PC-3 (cell line): ENCODE measurements around the gene RUFY1. TPM values are rescaled to one million over a fixed set of nuclear protein-coding genes. Genes with fewer than 3 reads are reported as not detected.

Experiments
- ATAC-seq: fragments of 200-7000 bp; cut with Tn5 transposase; 2 replicates; pipeline ENCODE4 v1.9.1; 2020; ENCODE audit warnings: mild to moderate bottlenecking, moderate library complexity
- BruUV-seq: library from RNA; stranded (reverse); fragments of 400-500 nt; replicated peaks from 2 replicates; lab custom pipeline; 2021; lab: Mats Ljungman, UMichigan
- CTCF ChIA-PET: fragments of 300-600 bp; sonication (Branson Sonifier 250); formaldehyde crosslinking; loops from one replicate; lab custom pipeline; 2022; ENCODE audit warnings: antibody characterized with exemption; lab: Charles Lee
- POLR2A ChIA-PET: fragments of 300-600 bp; sonication (Branson Sonifier 250); formaldehyde crosslinking; loops from one replicate; lab custom pipeline; 2022; ENCODE audit warnings: antibody characterized with exemption; ENCODE audit not compliant: unreplicated experiment; lab: Charles Lee
- DNase-seq: peaks from one replicate; pipeline ENCODE4 v3.0.0-alpha.2; 2015
- H2AFZ ChIP-seq: fragments of 300-600 bp; sonication (generic); 2 replicates; pipeline ENCODE4 v1.6.0; 2016; ENCODE audit warnings: antibody characterized with exemption, low read length
- H3F3A ChIP-seq: fragments of 300-600 bp; sonication (generic); one replicate; pipeline ENCODE4 v1.6.0; 2017; ENCODE audit warnings: antibody characterized with exemption, low read length, control low read depth, mild to moderate bottlenecking; ENCODE audit not compliant: unreplicated experiment
- H3K27ac ChIP-seq: fragments of 300-600 bp; sonication (generic); 2 replicates; pipeline ENCODE4 v1.5.1; 2016; ENCODE audit warnings: mild to moderate bottlenecking, low read length
- H3K27me3 ChIP-seq: fragments of 300-600 bp; sonication (generic); 2 replicates; pipeline ENCODE4 v1.6.1; 2016; ENCODE audit warnings: low read length, mixed read lengths
- H3K36me3 ChIP-seq: fragments of 300-600 bp; sonication (generic); 2 replicates; pipeline ENCODE4 v1.6.1; 2016; ENCODE audit warnings: low read depth, mixed run types, low read length, mixed read lengths
- H3K4me1 ChIP-seq: fragments of 300-600 bp; sonication (generic); 2 replicates; pipeline ENCODE4 v1.5.1; 2016; ENCODE audit warnings: low read length; ENCODE audit not compliant: insufficient read depth
- H3K4me2 ChIP-seq: fragments of 300-600 bp; sonication (generic); 2 replicates; pipeline ENCODE4 v1.6.0; 2016; ENCODE audit warnings: low read length
- H3K4me3 ChIP-seq: fragments of 300-600 bp; sonication (generic); 2 replicates; pipeline ENCODE4 v1.5.1; 2016; ENCODE audit warnings: mild to moderate bottlenecking, low read length, mixed read lengths
- H3K79me2 ChIP-seq: fragments of 300-600 bp; sonication (generic); 2 replicates; pipeline ENCODE4 v1.6.1; 2017; ENCODE audit warnings: low read length, mixed read lengths
- H3K9ac ChIP-seq: fragments of 300-600 bp; sonication (generic); 2 replicates; pipeline ENCODE4 v1.6.0; 2016; ENCODE audit warnings: mild to moderate bottlenecking, low read length
- H3K9me2 ChIP-seq: fragments of 300-600 bp; sonication (generic); replicated peaks from 2 replicates; pipeline ENCODE4 v1.6.1; 2016; ENCODE audit warnings: mixed run types, low read length, mixed read lengths
- H3K9me3 ChIP-seq: fragments of 300-600 bp; sonication (generic); 2 replicates; pipeline ENCODE4 v1.6.1; 2016; ENCODE audit warnings: low read length, mixed read lengths
- H4K20me1 ChIP-seq: fragments of 300-600 bp; sonication (generic); 2 replicates; pipeline ENCODE4 v1.6.1; 2016; ENCODE audit warnings: low read length, mixed read lengths
- CTCF ChIP-seq: fragments of 300-600 bp; sonication (generic); conservative IDR thresholded peaks from 2 replicates; pipeline ENCODE4 v1.5.1; 2017; ENCODE audit warnings: antibody characterized with exemption, low read depth, mild to moderate bottlenecking, low read length
- EZH2 ChIP-seq: fragments of 300-600 bp; sonication (generic); IDR thresholded peaks from one replicate; pipeline ENCODE4 v1.6.1; 2017; ENCODE audit warnings: antibody characterized with exemption, mild to moderate bottlenecking, low read length; ENCODE audit not compliant: unreplicated experiment
- EZH2phosphoT487 ChIP-seq: fragments of 300-600 bp; sonication (generic); IDR thresholded peaks from 2 replicates; pipeline ENCODE4 v1.6.1; 2018; ENCODE audit warnings: mild to moderate bottlenecking, antibody characterized with exemption, low read length, borderline replicate concordance
- intact Hi-C: fragments of 100-400 bp; cut with micrococcal nuclease; formaldehyde crosslinking; loops from 2 replicates; pipeline ENCODE4 v1.9.0; 2023
- total RNA-seq: library from RNA; depleted of rRNA; stranded (reverse); fragments of >200 nt; gene quantifications from 2 replicates; pipeline ENCODE4 v1.2.3, GENCODE V29; 2014

RUFY1 gene
- total RNA-seq, 1 experiment from 2014 or later, result 27.1 TPM

DNA sequence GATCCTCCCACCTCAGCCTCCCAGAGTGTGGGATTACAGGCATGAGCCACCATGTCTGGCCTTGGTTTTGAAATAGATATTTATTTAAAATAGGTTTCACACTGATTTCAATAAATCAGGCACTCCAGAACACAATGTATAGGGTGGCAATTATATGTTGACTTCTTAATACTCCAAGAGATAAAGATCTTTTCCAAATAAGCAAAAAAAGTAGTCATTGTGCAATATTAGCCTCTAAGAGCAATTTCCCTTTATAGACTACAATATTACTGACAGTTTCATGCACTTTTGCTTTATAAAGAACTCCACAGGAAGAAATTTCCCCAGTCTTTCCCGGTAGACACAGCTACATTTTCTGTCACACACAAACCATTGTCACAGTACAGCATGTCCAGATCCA is 23.4 kb upstream of the RUFY1 start:
- Histone ChIP-seq H3K27ac (no peak overlapping the region), H3K4me3 (no peak overlapping the region), H3F3A (no peaks in the 10 kb centered on the region), H3K9me2 (no peaks in the 10 kb centered on the region), H3K9ac (no peak overlapping the region), H3K27me3 (no peaks in the 10 kb centered on the region), H3K79me2 (no peaks in the 10 kb centered on the region), H4K20me1 (no peaks in the 10 kb centered on the region), H3K36me3 (no peaks in the 10 kb centered on the region), H3K4me2 (no peak overlapping the region), H3K4me1 (no peaks in the 10 kb centered on the region), H3K9me3 (no peaks in the 10 kb centered on the region), H2AFZ (no peak overlapping the region)
- no TSS peak for BruUV-seq
- ChIA-PET POLR2A (no interaction called here), CTCF (no interaction called here)
- ATAC-seq, result no peak
- TF ChIP-seq EZH2 (no peak), CTCF (no peak)
- DNase-seq, result no peak
- intact Hi-C loops, result no loop called here

DNA sequence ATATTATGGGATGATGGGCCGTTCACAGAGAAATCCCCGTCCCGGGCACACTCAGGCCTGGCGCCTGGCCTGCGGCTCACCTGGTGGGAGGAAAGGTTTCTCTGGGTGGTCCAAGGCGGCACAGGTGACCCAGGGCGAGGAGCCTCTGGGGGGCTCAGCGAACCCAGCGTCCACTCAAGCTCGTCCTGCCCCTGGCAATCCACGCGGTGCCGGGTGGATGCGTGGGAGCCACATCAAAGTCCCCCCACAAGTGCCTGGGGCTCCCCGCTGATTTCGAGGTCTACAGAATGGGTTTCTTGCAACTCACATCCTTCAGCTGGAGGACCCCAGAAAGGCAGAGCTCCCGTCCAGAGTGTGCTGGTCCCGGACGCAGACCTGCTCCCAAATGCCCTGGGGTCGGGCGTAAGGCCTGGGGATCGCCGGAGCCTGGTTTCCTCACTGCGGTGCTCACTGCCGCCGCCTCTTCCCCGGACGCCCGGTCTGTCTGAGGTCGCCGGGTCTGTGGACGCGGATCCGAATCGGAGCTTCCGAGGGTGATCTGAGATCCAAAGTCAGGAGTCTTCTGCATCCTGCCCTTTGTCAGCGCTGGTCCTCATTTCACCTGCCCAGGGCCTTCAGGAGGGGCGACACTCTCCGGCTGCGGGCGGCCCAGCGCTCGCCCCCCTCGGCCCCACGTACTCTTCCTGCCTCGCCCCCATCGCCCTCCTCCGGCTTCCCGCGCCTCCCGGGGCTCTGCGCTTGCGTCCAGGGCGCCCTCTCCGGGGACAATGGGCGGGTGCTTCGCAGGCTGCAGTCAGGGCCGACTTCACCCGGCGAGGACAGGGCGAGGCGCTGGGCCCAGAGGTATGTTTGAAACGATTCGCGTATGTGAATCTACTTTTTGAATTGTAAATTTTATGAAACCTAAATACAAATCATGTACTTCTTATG is 20.0 kb upstream of the RUFY1 start:
- DNase-seq, result no peak
- Histone ChIP-seq H3K9ac (no peak overlapping the region), H4K20me1 (no peaks in the 10 kb centered on the region), H3K9me3 (no peaks in the 10 kb centered on the region), H3K27ac (no peak overlapping the region), H3K4me3 (no peak overlapping the region), H3K36me3 (no peaks in the 10 kb centered on the region), H3K9me2 (no peaks in the 10 kb centered on the region), H3K79me2 (no peaks in the 10 kb centered on the region), H3K4me1 (no peaks in the 10 kb centered on the region), H3F3A (no peaks in the 10 kb centered on the region), H2AFZ (no peak overlapping the region), H3K27me3 (no peaks in the 10 kb centered on the region), H3K4me2 (no peak overlapping the region)
- intact Hi-C loops, result no loop called here
- no peak for ATAC-seq
- CTCF ChIA-PET, result no interaction called here
- BruUV-seq, result no TSS peak
- TF ChIP-seq EZH2 (no peak), CTCF (no peak), EZH2phosphoT487 (no peak)
- POLR2A ChIA-PET, result no interaction called here

GRCh38 chr5:179533024-179533423 is 17.3 kb upstream of the RUFY1 start:
- Histone ChIP-seq H3K9me2 (no peaks in the 10 kb centered on the region), H3K36me3 (no peaks in the 10 kb centered on the region), H2AFZ (no peak overlapping the region), H3K4me2 (no peak overlapping the region), H3K4me1 (peaks cover 10% of the 10 kb centered on the region), H3K79me2 (no peaks in the 10 kb centered on the region), H3K27ac (no peak overlapping the region), H3K9ac (no peak overlapping the region), H3K27me3 (no peaks in the 10 kb centered on the region), H3K9me3 (no peaks in the 10 kb centered on the region), H4K20me1 (no peaks in the 10 kb centered on the region), H3F3A (no peaks in the 10 kb centered on the region), H3K4me3 (no peak overlapping the region)
- DNase-seq (no peak), ATAC-seq (no peak)
- ChIA-PET POLR2A (no interaction called here), CTCF (no interaction called here)
- TF ChIP-seq EZH2phosphoT487 (no peak), EZH2 (no peak), CTCF (no peak)
- intact Hi-C loops, result no loop called here
- BruUV-seq, result no TSS peak
